Activated naive CD4-positive, alpha-beta T cell treated with anti-CD3 and anti-CD28 coated beads for 36 hours (primary cell): ENCODE data around the gene KLHL3. TPM values are rescaled to one million over a fixed set of nuclear protein-coding genes. Genes with fewer than 3 reads are reported as not detected.

ENCODE experiments used
- CTCF ChIA-PET: fragments of 350-600 bp; sonication (Branson Sonifier 250); formaldehyde crosslinking; loops from one replicate; lab custom pipeline; 2021; ENCODE audit warnings: antibody characterized with exemption; lab: Charles Lee
- DNase-seq: peaks from one replicate; pipeline ENCODE4 v3.0.0-alpha.2; 2020
- H3K27ac Mint-ChIP-seq: one replicate; pipeline ENCODE4 v1.8.0; 2021; ENCODE audit warnings: mild to moderate bottlenecking, mixed read lengths
- H3K27me3 Mint-ChIP-seq: one replicate; pipeline ENCODE4 v1.8.0; 2021; ENCODE audit warnings: low read depth, mixed read lengths
- H3K36me3 Mint-ChIP-seq: one replicate; pipeline ENCODE4 v1.8.0; 2021; ENCODE audit warnings: low read depth, mixed read lengths
- H3K4me1 Mint-ChIP-seq: one replicate; pipeline ENCODE4 v1.8.0; 2021; ENCODE audit warnings: low read depth, mixed read lengths
- H3K4me3 Mint-ChIP-seq: one replicate; pipeline ENCODE4 v1.8.0; 2021; ENCODE audit warnings: mild to moderate bottlenecking, moderate library complexity, mixed read lengths
- H3K9me3 Mint-ChIP-seq: one replicate; pipeline ENCODE4 v1.8.0; 2021; ENCODE audit warnings: mixed read lengths
- intact Hi-C: fragments of 100-400 bp; cut with micrococcal nuclease; formaldehyde crosslinking; loops from one replicate; pipeline ENCODE4 v1.15.1; 2023
- total RNA-seq, 2 experiments: library from RNA; stranded (reverse); gene quantifications; one replicate each; pipeline ENCODE4 v1.2.3, GENCODE V29; 2021

KLHL3 gene
- total RNA-seq, 2 experiments from 2014 or later: 1.7 to 2.0 TPM

GRCh38 chr5:137739737-137740136 is 3.8 kb upstream of the KLHL3 start:
- H3K27ac Mint-ChIP-seq: no peak overlapping the region
- H3K36me3 Mint-ChIP-seq: peaks cover 2% of the 10 kb centered on the region
- CTCF ChIA-PET: interaction anchor here (1.5 to 19.2 kb wide), 6 partner anchors 11 to 109 kb away, joined by 5 to 508 read pairs (median 62); no protein-coding TSS in a partner anchor
- intact Hi-C loops: no loop called here
- no peak overlapping the region for H3K4me3 Mint-ChIP-seq
- H3K27me3 Mint-ChIP-seq: no peaks in the 10 kb centered on the region
- peaks cover 15% of the 10 kb centered on the region for H3K4me1 Mint-ChIP-seq
- H3K9me3 Mint-ChIP-seq: peaks cover 8% of the 10 kb centered on the region
- DNase-seq: no peak

GRCh38 chr5:137738947-137739346 is 3.1 kb upstream of the KLHL3 start:
- Mint-ChIP-seq H3K36me3 (peaks cover 2% of the 10 kb centered on the region), H3K4me3 (no peak overlapping the region), H3K9me3 (peaks cover 8% of the 10 kb centered on the region), H3K4me1 (peaks cover 22% of the 10 kb centered on the region), H3K27ac (no peak overlapping the region), H3K27me3 (no peaks in the 10 kb centered on the region)
- intact Hi-C loops: no loop called here
- CTCF ChIA-PET: interaction anchor here (0.6 to 19.2 kb wide), 5 partner anchors 11 to 108 kb away, joined by 4 to 508 read pairs (median 56); no protein-coding TSS in a partner anchor
- DNase-seq: no peak

GRCh38 chr5:137737349-137738131 is 1.7 kb upstream of the KLHL3 start:
- H3K27ac Mint-ChIP-seq: no peak overlapping the region
- CTCF ChIA-PET: interaction anchor here (1.2 to 19.2 kb wide), 5 partner anchors 41 to 108 kb away, joined by 3 to 508 read pairs (median 20); no protein-coding TSS in a partner anchor
- H3K27me3 Mint-ChIP-seq: no peaks in the 10 kb centered on the region
- peak; percentile 58 for DNase-seq
- intact Hi-C loops: loop anchor here (1.0 kb wide), 3 partner anchors 17 to 71 kb away; partner anchors contain the start of gene HNRNPA0
- peaks cover 2% of the 10 kb centered on the region for H3K36me3 Mint-ChIP-seq
- peak overlapping the region; percentile 50 for H3K4me3 Mint-ChIP-seq
- peaks cover 37% of the 10 kb centered on the region for H3K4me1 Mint-ChIP-seq
- peaks cover 8% of the 10 kb centered on the region for H3K9me3 Mint-ChIP-seq

- H3K4me1 Mint-ChIP-seq: peaks cover 47% of the 10 kb centered on the region
- peaks cover 8% of the 10 kb centered on the region for H3K9me3 Mint-ChIP-seq
- peaks cover 2% of the 10 kb centered on the region for H3K36me3 Mint-ChIP-seq
- no peak overlapping the region for H3K4me3 Mint-ChIP-seq
- DNase-seq: no peak
- no peak overlapping the region for H3K27ac Mint-ChIP-seq
- CTCF ChIA-PET: interaction anchor here (0.7 to 19.2 kb wide), 8 partner anchors 10 to 108 kb away, joined by 3 to 508 read pairs (median 5); no protein-coding TSS in a partner anchor
- intact Hi-C loops: no loop called here
- H3K27me3 Mint-ChIP-seq: no peaks in the 10 kb centered on the region
These were observed 607 bp upstream of the KLHL3 start for GRCh38 chr5:137736496-137736895.

- peaks cover 8% of the 10 kb centered on the region for H3K9me3 Mint-ChIP-seq
- H3K4me1 Mint-ChIP-seq: peaks cover 60% of the 10 kb centered on the region
- peak; percentile 46 for DNase-seq
- CTCF ChIA-PET: interaction anchor here (1.2 to 19.2 kb wide), 7 partner anchors 9 to 106 kb away, joined by 3 to 508 read pairs (median 6); no protein-coding TSS in a partner anchor
- no peaks in the 10 kb centered on the region for H3K27me3 Mint-ChIP-seq
- peaks cover 2% of the 10 kb centered on the region for H3K36me3 Mint-ChIP-seq
- H3K4me3 Mint-ChIP-seq: no peak overlapping the region
- no peak overlapping the region for H3K27ac Mint-ChIP-seq
- intact Hi-C loops: no loop called here
These were observed 831 bp downstream of the KLHL3 start for GRCh38 chr5:137734962-137735554.

- no peak overlapping the region for H3K4me3 Mint-ChIP-seq
- peaks cover 54% of the 10 kb centered on the region for H3K4me1 Mint-ChIP-seq
- H3K9me3 Mint-ChIP-seq: peaks cover 6% of the 10 kb centered on the region
- intact Hi-C loops: no loop called here
- H3K27ac Mint-ChIP-seq: peak overlapping the region; percentile 56
- H3K27me3 Mint-ChIP-seq: no peaks in the 10 kb centered on the region
- peaks cover 2% of the 10 kb centered on the region for H3K36me3 Mint-ChIP-seq
- peak; percentile 28 for DNase-seq
- CTCF ChIA-PET: interaction anchor here (1.0 to 19.2 kb wide), 5 partner anchors 8 to 76 kb away, joined by 3 to 508 read pairs (median 24); no protein-coding TSS in a partner anchor
These were observed 1.6 kb downstream of the KLHL3 start for GRCh38 chr5:137734331-137734730.

- Mint-ChIP-seq H3K27me3 (no peaks in the 10 kb centered on the region), H3K4me3 (no peak overlapping the region), H3K27ac (no peak overlapping the region), H3K36me3 (peaks cover 2% of the 10 kb centered on the region), H3K9me3 (peaks cover 6% of the 10 kb centered on the region), H3K4me1 (peaks cover 50% of the 10 kb centered on the region)
- CTCF ChIA-PET: interaction anchor here (1.0 to 19.2 kb wide), 5 partner anchors 8 to 75 kb away, joined by 3 to 508 read pairs (median 5); no protein-coding TSS in a partner anchor
- DNase-seq: no peak
- intact Hi-C loops: no loop called here
These were observed 2.0 kb downstream of the KLHL3 start for GRCh38 chr5:137733922-137734321.

GRCh38 chr5:137733006-137733405 is 2.9 kb downstream of the KLHL3 start:
- H3K36me3 Mint-ChIP-seq: peaks cover 1% of the 10 kb centered on the region
- no peak for DNase-seq
- no peak overlapping the region for H3K27ac Mint-ChIP-seq
- H3K4me3 Mint-ChIP-seq: no peak overlapping the region
- intact Hi-C loops: no loop called here
- no peaks in the 10 kb centered on the region for H3K27me3 Mint-ChIP-seq
- peaks cover 4% of the 10 kb centered on the region for H3K9me3 Mint-ChIP-seq
- CTCF ChIA-PET: interaction anchor here (0.9 to 19.2 kb wide), 6 partner anchors 9 to 74 kb away, joined by 3 to 508 read pairs (median 6); no protein-coding TSS in a partner anchor
- peaks cover 47% of the 10 kb centered on the region for H3K4me1 Mint-ChIP-seq

GRCh38 chr5:137731176-137731575 is 4.7 kb downstream of the KLHL3 start:
- Mint-ChIP-seq H3K36me3 (no peaks in the 10 kb centered on the region), H3K9me3 (no peaks in the 10 kb centered on the region), H3K27me3 (no peaks in the 10 kb centered on the region), H3K27ac (no peak overlapping the region), H3K4me3 (no peak overlapping the region), H3K4me1 (peaks cover 47% of the 10 kb centered on the region)
- no peak for DNase-seq
- CTCF ChIA-PET: interaction anchor here (0.8 to 19.2 kb wide), 5 partner anchors 11 to 73 kb away, joined by 3 to 508 read pairs (median 4); no protein-coding TSS in a partner anchor
- intact Hi-C loops: no loop called here

GRCh38 chr5:137730336-137730735 is 5.6 kb downstream of the KLHL3 start:
- Mint-ChIP-seq H3K27me3 (no peaks in the 10 kb centered on the region), H3K9me3 (no peaks in the 10 kb centered on the region), H3K4me3 (no peak overlapping the region), H3K27ac (no peak overlapping the region), H3K4me1 (peaks cover 47% of the 10 kb centered on the region), H3K36me3 (no peaks in the 10 kb centered on the region)
- CTCF ChIA-PET: interaction anchor here (0.6 to 4.4 kb wide), 5 partner anchors 12 to 89 kb away, joined by 3 to 29 read pairs (median 4); no protein-coding TSS in a partner anchor
- intact Hi-C loops: no loop called here
- no peak for DNase-seq

- Mint-ChIP-seq H3K36me3 (no peaks in the 10 kb centered on the region), H3K27me3 (no peaks in the 10 kb centered on the region), H3K4me3 (no peak overlapping the region), H3K9me3 (no peaks in the 10 kb centered on the region), H3K4me1 (peaks cover 30% of the 10 kb centered on the region), H3K27ac (no peak overlapping the region)
- DNase-seq: no peak
- CTCF ChIA-PET: interaction anchor here (2.2 kb wide), 2 partner anchors 14 to 68 kb away, joined by 10 to 12 read pairs; no protein-coding TSS in a partner anchor
- intact Hi-C loops: no loop called here
These were observed 7.8 kb downstream of the KLHL3 start for GRCh38 chr5:137728048-137728447.

- Mint-ChIP-seq H3K4me3 (no peak overlapping the region), H3K27me3 (no peaks in the 10 kb centered on the region), H3K4me1 (peaks cover 26% of the 10 kb centered on the region), H3K27ac (no peak overlapping the region), H3K9me3 (no peaks in the 10 kb centered on the region), H3K36me3 (no peaks in the 10 kb centered on the region)
- no peak for DNase-seq
- intact Hi-C loops: no loop called here
- CTCF ChIA-PET: interaction anchor here (2.2 kb wide), 2 partner anchors 14 to 67 kb away, joined by 10 to 12 read pairs; no protein-coding TSS in a partner anchor
These were observed 8.3 kb downstream of the KLHL3 start for GRCh38 chr5:137727623-137728022.
